K562 (cell line): ENCODE results near the gene TGFB1I1. TPM values are rescaled to one million over a fixed set of nuclear protein-coding genes. Genes with fewer than 3 reads are reported as not detected.

Source experiments
- ATAC-seq: fragments of 200-7000 bp; cut with Tn5 transposase; 3 replicates; pipeline ENCODE4 v1.9.1; 2020; ENCODE audit warnings: moderate library complexity
- BruUV-seq: library from RNA; stranded (reverse); fragments of 400-500 nt; replicated peaks from 2 replicates; lab custom pipeline; 2021; lab: Mats Ljungman, UMichigan
- CTCF ChIA-PET: fragments of 300-600 bp; formaldehyde crosslinking; extraction: SDS; loops from one replicate; lab custom pipeline; 2021; ENCODE audit warnings: low intra/inter-chr PET ratio; lab: Yijun Ruan, JAX
- POLR2A ChIA-PET: fragments of 300-600, 350-650 bp; sonication (Branson Sonifier 250); formaldehyde crosslinking; extraction: SDS; loops from one replicate; lab custom pipeline; 2021; ENCODE audit warnings: antibody characterized with exemption, inconsistent platforms; lab: Yijun Ruan, JAX
- DNase-seq, 4 experiments: peaks; one replicate each; pipeline versions ENCODE4 v3.0.0 to v3.0.0-alpha.2; 2011 to 2018; ENCODE audit warnings: low spot score in 3 of 4, mixed read lengths in 3 of 4; ENCODE audit errors: extremely low read depth in 1 of 4
- FAIRE-seq: peaks from 2 replicates; lab custom pipeline; 2011; peaks lifted over from hg19 to GRCh38; lab: Jason Lieb, UNC
- H2AFZ ChIP-seq: 2 replicates; pipeline ENCODE4 v1.6.0; 2011; ENCODE audit warnings: low read depth, low read length, control low read depth, inconsistent platforms
- H3K27ac ChIP-seq: fragments of 200-600 bp; 3 replicates; pipeline ENCODE4 v1.8.0; 2011; ENCODE audit warnings: low read depth, mild to moderate bottlenecking, control low read depth, inconsistent platforms, low read length, moderate library complexity, mixed read lengths; ENCODE audit errors: extremely low read depth
- H3K27me3 ChIP-seq, 2 experiments: fragments of 300-600 bp in 1 of 2; 2 replicates in 1 of 2; 3 replicates in 1 of 2; pipeline versions ENCODE4 v1.6.0 to v1.8.0; 2011; ENCODE audit warnings: inconsistent platforms in 2 of 2, low read length in 2 of 2, mild to moderate bottlenecking in 1 of 2, mixed read lengths in 1 of 2, moderate library complexity in 1 of 2; ENCODE audit not compliant: control insufficient read depth in 2 of 2, insufficient read depth in 2 of 2
- H3K36me3 ChIP-seq: fragments of 300-600 bp; 3 replicates; pipeline ENCODE4 v1.8.0; 2011; ENCODE audit warnings: mild to moderate bottlenecking, low read length, inconsistent platforms; ENCODE audit not compliant: control insufficient read depth, insufficient read depth
- H3K4me1 ChIP-seq, 2 experiments: fragments of 200-600 bp in 1 of 2; replicated peaks in 1 of 2; 2 replicates in 1 of 2; 3 replicates in 1 of 2; pipeline versions ENCODE4 v1.5.1 to v1.8.0; 2011; ENCODE audit warnings: inconsistent platforms in 2 of 2, low read length in 2 of 2, mild to moderate bottlenecking in 1 of 2, mixed read lengths in 1 of 2, moderate library complexity in 1 of 2; ENCODE audit not compliant: control insufficient read depth in 2 of 2, insufficient read depth in 2 of 2
- H3K4me2 ChIP-seq: 2 replicates; pipeline ENCODE4 v1.6.1; 2011; ENCODE audit warnings: low read length, control low read depth, inconsistent platforms, mixed read lengths; ENCODE audit not compliant: insufficient read depth
- H3K4me3 ChIP-seq: fragments of 200-600 bp; sonication (generic), shearing (Covaris generic); 2 replicates; pipeline ENCODE4 v1.5.1; 2016; ENCODE audit warnings: control low read depth, inconsistent platforms
- H3K79me2 ChIP-seq: fragments of 200-600 bp; 3 replicates; pipeline ENCODE4 v1.8.0; 2011; ENCODE audit warnings: low read length, inconsistent platforms; ENCODE audit not compliant: control insufficient read depth, insufficient read depth
- H3K9ac ChIP-seq, 2 experiments: 2 replicates each; pipeline versions ENCODE4 v1.6.0 to v1.6.1; 2011; ENCODE audit warnings: low read depth in 2 of 2, low read length in 2 of 2, control low read depth in 1 of 2, inconsistent platforms in 1 of 2, mild to moderate bottlenecking in 1 of 2, mixed read lengths in 1 of 2; ENCODE audit not compliant: insufficient read depth in 1 of 2
- H3K9me1 ChIP-seq: one replicate; pipeline ENCODE4 v1.6.0; 2011; ENCODE audit warnings: inconsistent platforms, mild to moderate bottlenecking, low read length, moderate library complexity; ENCODE audit not compliant: control insufficient read depth, insufficient read depth
- H3K9me3 ChIP-seq: replicated peaks from 2 replicates; pipeline ENCODE4 v1.5.1; 2011; ENCODE audit warnings: low read depth, low read length, inconsistent platforms; ENCODE audit not compliant: control insufficient read depth, insufficient read depth
- H4K20me1 ChIP-seq: replicated peaks from 2 replicates; pipeline ENCODE4 v1.6.1; 2011; ENCODE audit warnings: low read length, inconsistent platforms, mixed read lengths; ENCODE audit not compliant: control insufficient read depth, insufficient read depth
- CBX5 ChIP-seq: IDR thresholded peaks from 2 replicates; pipeline ENCODE4 v1.6.1; 2014; ENCODE audit warnings: low read depth, borderline replicate concordance
- CREB1 ChIP-seq, 2 experiments: sonication (generic) in 1 of 2; formaldehyde crosslinking in 1 of 2; IDR thresholded peaks; 2 replicates each; pipeline versions ENCODE4 v1.6.1 to v1.8.0; 2012 to 2022; ENCODE audit warnings: inconsistent platforms in 1 of 2, mild to moderate bottlenecking in 1 of 2, missing genetic modification reagents in 1 of 2, moderate library complexity in 1 of 2
- DMBX1 ChIP-seq: fragments of 250-450 bp; sonication (Bioruptor Pico); IDR thresholded peaks from 2 replicates; pipeline ENCODE4 v1.8.0; 2022; ENCODE audit warnings: inconsistent platforms, mild to moderate bottlenecking, moderate library complexity, borderline replicate concordance
- E2F6 ChIP-seq, 2 experiments: IDR thresholded peaks; 2 replicates each; pipeline ENCODE4 v1.6.1; 2011; ENCODE audit warnings: borderline replicate concordance in 1 of 2, control low read depth in 1 of 2, low read depth in 1 of 2, low read length in 1 of 2, mild to moderate bottlenecking in 1 of 2, mixed read lengths in 1 of 2, moderate library complexity in 1 of 2; ENCODE audit not compliant: insufficient read depth in 1 of 2, insufficient read length in 1 of 2, poor library complexity in 1 of 2, severe bottlenecking in 1 of 2; ENCODE audit errors: extremely low read depth in 1 of 2
- HDAC2 ChIP-seq: fragments of 450-650 bp; IDR thresholded peaks from 2 replicates; pipeline ENCODE4 v1.6.1; 2016; ENCODE audit warnings: mild to moderate bottlenecking
- HMG20A ChIP-seq: fragments of 450-650 bp; formaldehyde crosslinking; conservative IDR thresholded peaks from 2 replicates; pipeline ENCODE4 v1.4.0; 2020; ENCODE audit warnings: mild to moderate bottlenecking, mixed read lengths
- KLF6 ChIP-seq: fragments of 250-450 bp; sonication (Bioruptor Pico); IDR thresholded peaks from 2 replicates; pipeline ENCODE4 v1.4.0; 2020; ENCODE audit warnings: mild to moderate bottlenecking, moderate library complexity, borderline replicate concordance
- TAF1 ChIP-seq: IDR thresholded peaks from 2 replicates; pipeline ENCODE4 v1.6.1; 2011; ENCODE audit warnings: mild to moderate bottlenecking, low read length, moderate library complexity; ENCODE audit not compliant: insufficient read depth, control insufficient read depth, severe bottlenecking; ENCODE audit errors: extremely low read depth
- ZBTB11 ChIP-seq, 3 experiments: fragments of 200-800 bp in 1 of 3; fragments of 250-450 bp in 1 of 3; fragments of 450-650 bp in 1 of 3; sonication (Bioruptor Pico) in 1 of 3; sonication (Bioruptor generic) in 1 of 3; formaldehyde crosslinking in 1 of 3; IDR thresholded peaks; 2 replicates each; pipeline versions ENCODE4 v1.6.1 to v1.8.0; 2016 to 2022; ENCODE audit warnings: mild to moderate bottlenecking in 2 of 3, missing genetic modification characterization in 2 of 3, missing compliant biosample characterization in 1 of 3, moderate library complexity in 1 of 3
- ZKSCAN8 ChIP-seq: fragments of 200-800 bp; sonication (Bioruptor generic); IDR thresholded peaks from 2 replicates; pipeline ENCODE4 v1.6.1; 2016; ENCODE audit warnings: missing genetic modification characterization, missing compliant biosample characterization
- ZNF12 ChIP-seq: sonication (generic); formaldehyde crosslinking; IDR thresholded peaks from 2 replicates; pipeline ENCODE4 v1.4.0; 2020; ENCODE audit warnings: mild to moderate bottlenecking, missing genetic modification reagents
- WGBS: fragments of 100-300 bp; shearing (Covaris generic); methylation state at CpG from one replicate; pipeline ENCODE4 v1.1.6; 2016; ENCODE audit warnings: low coverage, mixed read lengths; ENCODE audit not compliant: insufficient coverage; ENCODE audit errors: missing lambda C conversion rate; 5-methylcytosine and 5-hydroxymethylcytosine counted together
- in situ Hi-C: fragments of 300-500 bp; cut with MboI; formaldehyde crosslinking; loops from 4 replicates; pipeline ENCODE4 v1.15.0; 2018; ENCODE audit warnings: inconsistent platforms, mixed read lengths
- intact Hi-C: fragments of 100-400 bp; cut with micrococcal nuclease; formaldehyde crosslinking; loops from 2 replicates; pipeline ENCODE4 v1.14.2; 2022
- polyA plus RNA-seq, 8 experiments: library from polyadenylated mRNA; depleted of rRNA in 4 of 8; stranded (reverse) in 5 of 8; unstranded in 3 of 8; fragments of >200 nt; fragmentation: Nextera tagmentation in 2 of 8; fragmentation: Illumina TruSeq in 1 of 8; extraction: Ambion mirVana in 2 of 8; extraction: Trizol in 1 of 8; gene quantifications; 2 replicates each; pipeline versions ENCODE4 v1.2.1 to v1.2.3, GENCODE V29; 2011 to 2014; ENCODE audit warnings: inconsistent platforms in 1 of 8, missing spikeins in 1 of 8
- total RNA-seq, 7 experiments: library from RNA; depleted of rRNA in 6 of 7; stranded (reverse); fragments of >200 nt in 6 of 7; fragmentation: Illumina TruSeq in 2 of 7; extraction: Trizol in 2 of 7; gene quantifications; 2 replicates each; pipeline versions ENCODE4 v1.2.1 to v1.2.3, GENCODE V29; 2011 to 2021; ENCODE audit warnings: low replicate concordance in 1 of 7

Gene TGFB1I1
- total and polyA plus RNA-seq, 9 of the 15 experiments (the other 6 are each of a cell fraction or from before 2014, with no cell fraction given): 0.04 to 0.91 (median 0.19) TPM

GRCh38 chr16:31456988-31457360 lies 15.0 kb upstream of the TGFB1I1 start (continued):
- TF ChIP-seq E2F6 (IDR thresholded peaks at IDR 0.05; ENCODE audit: borderline replicate concordance in 1 of 2, extremely low read depth in 1 of 2, insufficient read depth in 1 of 2, insufficient read length in 1 of 2, low read depth in 1 of 2, low read length in 1 of 2, poor library complexity in 1 of 2, severe bottlenecking in 1 of 2): peak; percentile 18 to 66

GRCh38 chr16:31458073-31458843 lies 13.7 kb upstream of the TGFB1I1 start:
- H3K4me2 ChIP-seq: peak overlapping the region; percentile 97
- peaks cover 4% of the 10 kb centered on the region for H4K20me1 ChIP-seq
- 2% methylated on average over 34 of the region's 42 CpGs for WGBS
- intact Hi-C loops (loop anchor here (5.0 to 10.0 kb wide), 3 partner anchors 49 to 503 kb away; partner anchors contain the start of genes RUSF1 and SETD1A), in situ Hi-C loops (loop anchor here (10.0 kb wide), 1 partner anchor 237 kb away; no protein-coding TSS in a partner anchor)
- no peaks in the 10 kb centered on the region for H3K27me3 ChIP-seq
- H3K9me3 ChIP-seq: no peaks in the 10 kb centered on the region
- peak overlapping the region; percentile 83 for H3K4me3 ChIP-seq
- CTCF ChIA-PET: interaction anchor here (0.6 kb wide), 1 partner anchor 235 kb away, joined by 4 read pairs; no protein-coding TSS in a partner anchor
- H2AFZ ChIP-seq: peak overlapping the region; percentile 99
- peak; percentile 42 for FAIRE-seq
- POLR2A ChIA-PET: interaction anchor here (0.6 to 1.5 kb wide), 10 partner anchors 27 to 1162 kb away, joined by 3 to 7 read pairs (median 3); partner anchors contain the start of gene RUSF1
- H3K27ac ChIP-seq: peak overlapping the region; percentile 99
- no TSS peak for BruUV-seq
- H3K4me1 ChIP-seq: peaks cover 36 to 59% of the 10 kb centered on the region in 2 experiments
- ATAC-seq: peak; percentile 31
- H3K9me1 ChIP-seq: no peaks in the 10 kb centered on the region
- H3K79me2 ChIP-seq: peaks cover 61% of the 10 kb centered on the region
- peak overlapping the region; percentile 98 to 100 for H3K9ac ChIP-seq
- H3K36me3 ChIP-seq: peaks cover 39% of the 10 kb centered on the region; the same call in 1 of the 3 replicates
- peak; percentile 49 to 75 (median 64) for DNase-seq
- TF ChIP-seq ZKSCAN8 (CRISPR knock-in tag) (no peak), CBX5 (peak; percentile 29; the same call in 1 of the 2 replicates), KLF6 (no peak), DMBX1 (no peak), HDAC2 (peak; percentile 22; the same call in 1 of the 2 replicates), CREB1 (IDR thresholded peaks at IDR 0.05) (no peak), CREB1 (CRISPR knock-in tag; IDR thresholded peaks at IDR 0.05) (peak; percentile 38; the same call in 1 of the 2 replicates), HMG20A (CRISPR knock-in tag) (no peak), TAF1 (peak; percentile 61), ZBTB11 (CRISPR knock-in tag; IDR thresholded peaks at IDR 0.05) (no peak; a peak in 1 of 6 replicates), ZNF12 (CRISPR knock-in tag) (0 out of 2 replicates have a peak, but pooled peaks have one; percentile 49)
